Hepatic stellate cell (primary cell): ENCODE measurements around the gene CCDC137.

Experiments used
- DNase-seq: peaks from one replicate; pipeline ENCODE4 v3.0.0; 2011; ENCODE audit warnings: low spot score

Gene CCDC137

GRCh38 chr17:81716674-81716996 lies 50.1 kb downstream of the CCDC137 start:
- no peak for DNase-seq

GRCh38 chr17:81717049-81717765 lies 50.7 kb downstream of the CCDC137 start:
- DNase-seq: no peak

- DNase-seq: no peak
Measured at GRCh38 chr17:81717766-81718089, 51.2 kb downstream of the CCDC137 start.

GRCh38 chr17:81719410-81720266 lies 53.1 kb downstream of the CCDC137 start:
- no peak for DNase-seq

- DNase-seq: no peak
Measured at GRCh38 chr17:81720267-81721071, 53.9 kb downstream of the CCDC137 start.

- DNase-seq: no peak
Measured at GRCh38 chr17:81722184-81723120, 55.9 kb downstream of the CCDC137 start.
